DOHH2 (cell line): ENCODE measurements around the gene POLR2B.

ENCODE experiments used
- EZH2phosphoT487 ChIP-seq: fragments of 200-600 bp; sonication (generic); IDR thresholded peaks from 2 replicates; pipeline ENCODE4 v1.6.1; 2017; ENCODE audit warnings: borderline replicate concordance, mild to moderate bottlenecking, antibody characterized with exemption, low read length, moderate library complexity, mixed read lengths
- TF ChIP-seq, protein P1 (sequence below): fragments of 200-600 bp; sonication (generic); IDR thresholded peaks from one replicate; pipeline ENCODE4 v1.5.1; 2014; ENCODE audit warnings: antibody characterized with exemption, mild to moderate bottlenecking, low read depth, low read length; ENCODE audit not compliant: poor library complexity, severe bottlenecking

DNA sequence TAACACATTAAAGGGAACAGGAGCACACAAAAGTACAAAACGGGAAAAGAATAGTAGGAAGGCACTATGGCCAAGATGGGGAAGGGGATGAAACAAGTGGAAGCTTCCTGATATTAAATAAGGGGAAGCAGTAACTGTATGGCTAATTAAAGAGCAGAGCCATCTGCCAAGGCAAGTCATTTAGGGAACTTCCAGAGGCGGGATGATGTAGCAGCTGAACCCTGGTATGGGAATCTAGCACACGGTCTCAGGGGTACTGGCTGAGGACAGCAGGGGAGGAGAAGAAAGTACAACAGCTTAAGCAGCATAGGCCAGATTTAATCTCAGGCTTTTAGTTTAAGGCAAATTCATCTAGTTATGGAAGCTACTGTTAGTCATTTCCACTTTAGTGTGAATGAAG, 72.4 kb downstream of the POLR2B start:
- TF ChIP-seq, protein P1, sequence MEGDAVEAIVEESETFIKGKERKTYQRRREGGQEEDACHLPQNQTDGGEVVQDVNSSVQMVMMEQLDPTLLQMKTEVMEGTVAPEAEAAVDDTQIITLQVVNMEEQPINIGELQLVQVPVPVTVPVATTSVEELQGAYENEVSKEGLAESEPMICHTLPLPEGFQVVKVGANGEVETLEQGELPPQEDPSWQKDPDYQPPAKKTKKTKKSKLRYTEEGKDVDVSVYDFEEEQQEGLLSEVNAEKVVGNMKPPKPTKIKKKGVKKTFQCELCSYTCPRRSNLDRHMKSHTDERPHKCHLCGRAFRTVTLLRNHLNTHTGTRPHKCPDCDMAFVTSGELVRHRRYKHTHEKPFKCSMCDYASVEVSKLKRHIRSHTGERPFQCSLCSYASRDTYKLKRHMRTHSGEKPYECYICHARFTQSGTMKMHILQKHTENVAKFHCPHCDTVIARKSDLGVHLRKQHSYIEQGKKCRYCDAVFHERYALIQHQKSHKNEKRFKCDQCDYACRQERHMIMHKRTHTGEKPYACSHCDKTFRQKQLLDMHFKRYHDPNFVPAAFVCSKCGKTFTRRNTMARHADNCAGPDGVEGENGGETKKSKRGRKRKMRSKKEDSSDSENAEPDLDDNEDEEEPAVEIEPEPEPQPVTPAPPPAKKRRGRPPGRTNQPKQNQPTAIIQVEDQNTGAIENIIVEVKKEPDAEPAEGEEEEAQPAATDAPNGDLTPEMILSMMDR, result no peak
- TF ChIP-seq EZH2phosphoT487, result no peak
